ENCODE measurements around the gene ITM2B.
"Not testable (repeated sequence)": the region's sequence is repeated elsewhere in the genome, so short reads cannot be mapped to it uniquely, and the experiment has no call there.

Gene ITM2B

GRCh38 chr13:48233046-48233888 is at the start of gene ITM2B:
TSS of gene ITM2B (plus strand) at chr13:48233206. CDS start at chr13:48233361, 155 bp downstream.
- DNase-seq = peak; percentile 71

DNA sequence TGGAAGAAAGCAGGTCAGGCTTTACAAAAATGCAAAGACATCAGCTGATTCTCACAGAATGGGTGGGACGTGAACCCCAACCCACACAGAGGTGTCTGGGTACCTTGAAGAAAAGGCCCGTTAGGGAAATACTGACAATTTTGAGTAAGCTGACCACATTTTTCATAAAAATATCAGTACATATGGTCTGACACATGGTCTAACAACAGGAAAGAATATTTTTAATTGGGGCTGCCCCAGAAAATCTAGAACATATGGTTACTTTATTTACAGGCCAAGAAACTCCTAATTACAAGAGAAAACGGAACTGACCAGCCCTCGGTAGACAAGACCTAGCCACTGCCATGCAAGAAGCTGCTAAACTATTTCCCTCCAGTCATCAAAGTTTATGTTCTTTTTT is 48.7 kb upstream of the ITM2B start:
- no peak for DNase-seq

GRCh38 chr13:48185018-48185417 is 48.0 kb upstream of the ITM2B start:
- no peak for DNase-seq

DNA sequence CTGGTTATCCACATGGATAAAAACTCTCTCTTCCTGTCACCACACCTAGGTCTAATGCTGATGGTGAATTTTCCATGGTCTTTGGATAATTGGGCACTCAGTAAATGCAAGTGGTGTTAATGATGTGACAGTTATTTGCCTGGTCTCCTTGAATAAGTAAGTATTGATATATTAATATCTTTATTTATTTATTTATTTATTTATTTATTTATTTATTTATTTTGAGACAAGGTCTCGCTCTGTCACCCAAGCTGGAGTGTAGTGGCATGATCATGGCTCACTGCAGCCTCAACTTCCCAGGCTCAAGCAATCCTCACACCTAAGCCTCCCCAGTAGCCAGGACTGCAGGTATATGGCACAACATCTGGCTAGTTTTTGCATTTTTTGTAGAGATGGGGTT is 46.3 kb upstream of the ITM2B start:
- DNase-seq = no peak

DNA sequence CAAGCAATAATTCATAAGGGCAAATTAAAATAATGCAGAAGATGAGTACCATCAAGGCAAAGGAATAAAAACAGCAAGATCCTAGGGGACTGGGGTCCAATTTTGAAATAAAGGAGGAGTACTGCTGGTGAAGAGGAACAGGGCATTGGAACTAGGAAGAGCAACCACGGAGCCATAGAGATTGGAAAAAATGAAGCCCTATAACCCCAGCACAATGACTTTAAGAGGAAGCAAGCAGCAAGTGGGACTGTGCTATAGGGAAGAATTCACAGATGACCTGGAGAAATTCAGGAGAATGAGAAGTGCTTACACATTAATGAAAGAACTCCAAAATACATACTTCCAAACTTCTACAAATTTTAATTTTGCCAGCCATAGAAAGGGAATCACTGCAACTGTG is 44.9 kb upstream of the ITM2B start:
- DNase-seq = no peak

GRCh38 chr13:48188601-48189000 is 44.4 kb upstream of the ITM2B start:
- DNase-seq = no peak

DNA sequence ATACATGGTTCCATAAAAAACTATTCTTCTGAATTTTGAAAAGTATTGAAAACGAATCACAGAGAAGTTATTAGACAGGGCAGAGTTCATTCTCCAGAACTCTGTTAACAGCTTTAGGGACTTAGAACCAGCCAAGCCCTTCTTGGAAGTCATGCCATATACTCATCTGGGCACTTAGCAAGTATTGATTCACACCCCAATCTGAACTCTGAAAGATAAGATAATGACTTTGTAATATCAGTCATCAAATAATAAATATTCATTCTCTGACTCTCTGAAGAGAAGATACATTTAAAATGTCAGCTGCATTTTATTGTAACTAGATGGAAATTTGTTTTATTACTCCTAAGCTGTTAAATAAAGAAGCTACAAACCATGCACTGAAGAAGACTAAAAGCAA is 43.8 kb upstream of the ITM2B start:
- no peak for DNase-seq

GRCh38 chr13:48192411-48192935 is 40.5 kb upstream of the ITM2B start:
- DNase-seq = no peak

DNA sequence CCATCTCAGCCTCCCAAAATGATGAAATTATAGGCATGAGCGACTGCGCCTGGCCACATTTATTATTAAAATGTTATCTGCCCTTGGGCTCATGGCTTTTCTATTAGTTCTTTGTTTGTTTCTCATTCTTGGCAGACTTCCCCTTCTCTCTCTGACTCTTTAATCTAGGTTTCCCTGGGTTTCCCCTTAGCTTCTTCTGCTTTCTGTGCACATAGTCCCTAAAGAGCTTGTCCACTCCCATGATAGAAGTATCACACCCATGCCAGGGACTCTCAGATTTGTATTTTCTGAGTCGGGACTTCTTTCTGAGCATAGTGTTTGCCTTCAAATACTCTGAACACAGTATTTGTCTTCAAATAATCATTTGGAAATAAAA is 38.6 kb upstream of the ITM2B start:
- no peak for DNase-seq

DNA sequence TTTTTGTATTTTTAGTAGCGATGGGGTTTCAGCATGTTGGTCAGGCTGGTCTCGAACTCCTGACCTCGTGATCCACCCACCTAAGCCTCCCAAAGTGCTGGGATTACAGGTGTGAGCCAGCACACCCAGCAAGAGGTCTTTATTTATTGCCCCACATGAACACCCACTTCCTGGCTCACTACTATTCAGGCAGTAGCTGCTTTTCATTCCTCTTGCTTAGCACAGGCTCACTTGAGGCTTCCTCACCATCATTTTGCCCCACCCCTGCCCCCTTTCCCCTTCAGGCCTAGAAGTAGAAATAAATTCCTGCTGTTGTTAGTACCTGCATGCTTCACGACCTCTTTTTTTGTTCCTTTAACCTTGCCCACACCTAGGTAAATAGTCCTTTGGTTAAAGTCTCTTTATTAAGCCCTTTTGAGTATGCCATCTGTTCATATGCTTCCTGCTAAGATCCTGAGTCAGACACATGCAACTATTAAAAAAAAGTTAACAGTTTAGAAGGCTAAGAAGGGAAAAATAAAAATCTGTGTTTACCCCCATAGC is 33.5 kb upstream of the ITM2B start:
- no peak for DNase-seq

- no peak for DNase-seq
Measured at GRCh38 chr13:48201044-48201443, 32.0 kb upstream of the ITM2B start.

- DNase-seq = not testable (repeated sequence)
Measured at GRCh38 chr13:48207207-48207606, 25.8 kb upstream of the ITM2B start.

DNA sequence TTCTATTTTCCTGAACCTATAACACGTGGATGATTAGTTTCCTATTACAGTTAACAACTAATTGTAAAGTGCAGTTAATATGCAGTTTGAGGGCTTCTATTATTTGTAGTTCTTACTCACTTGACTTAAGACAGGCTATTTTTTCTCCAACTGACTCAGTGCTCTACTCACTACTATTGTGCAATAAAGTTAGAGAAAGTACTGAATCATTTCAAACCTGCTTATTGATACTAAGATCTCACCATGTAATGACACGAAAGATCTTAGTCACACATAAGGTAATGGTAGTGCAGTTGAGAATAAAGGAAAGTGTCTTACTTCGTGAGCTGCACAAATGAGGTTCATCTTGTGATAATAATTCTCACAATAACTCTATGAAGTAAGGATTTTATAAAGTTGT is 22.8 kb upstream of the ITM2B start:
- DNase-seq = no peak

DNA sequence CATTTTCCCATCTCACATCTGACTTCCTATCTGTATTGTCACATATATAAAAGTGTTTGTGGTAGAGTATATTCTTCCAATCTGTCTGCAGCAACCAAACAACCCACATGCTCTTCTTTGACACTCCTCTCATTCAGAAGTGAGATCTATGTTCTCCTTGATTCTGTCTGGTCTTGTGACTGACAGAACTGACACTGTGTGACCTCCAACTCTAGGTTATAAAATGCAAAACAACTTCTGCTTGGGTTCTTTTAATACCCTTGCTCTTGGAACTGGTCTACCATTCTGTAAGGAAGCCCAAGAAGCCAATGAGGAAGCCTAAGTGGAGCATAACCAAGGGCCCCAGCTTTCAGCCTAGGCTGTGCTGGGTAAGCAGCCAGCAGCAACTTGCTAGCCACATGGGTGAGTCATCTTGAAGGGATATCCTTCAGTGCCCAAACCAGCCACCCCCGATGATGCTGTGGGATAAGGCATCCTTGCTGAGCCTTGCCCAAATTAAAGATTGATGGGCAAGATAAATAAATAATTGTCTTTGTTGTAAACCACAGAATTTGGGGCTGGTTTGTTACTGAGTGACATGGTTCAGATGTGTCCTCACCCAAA is 18.4 kb upstream of the ITM2B start:
- peak; percentile 22 for DNase-seq

DNA sequence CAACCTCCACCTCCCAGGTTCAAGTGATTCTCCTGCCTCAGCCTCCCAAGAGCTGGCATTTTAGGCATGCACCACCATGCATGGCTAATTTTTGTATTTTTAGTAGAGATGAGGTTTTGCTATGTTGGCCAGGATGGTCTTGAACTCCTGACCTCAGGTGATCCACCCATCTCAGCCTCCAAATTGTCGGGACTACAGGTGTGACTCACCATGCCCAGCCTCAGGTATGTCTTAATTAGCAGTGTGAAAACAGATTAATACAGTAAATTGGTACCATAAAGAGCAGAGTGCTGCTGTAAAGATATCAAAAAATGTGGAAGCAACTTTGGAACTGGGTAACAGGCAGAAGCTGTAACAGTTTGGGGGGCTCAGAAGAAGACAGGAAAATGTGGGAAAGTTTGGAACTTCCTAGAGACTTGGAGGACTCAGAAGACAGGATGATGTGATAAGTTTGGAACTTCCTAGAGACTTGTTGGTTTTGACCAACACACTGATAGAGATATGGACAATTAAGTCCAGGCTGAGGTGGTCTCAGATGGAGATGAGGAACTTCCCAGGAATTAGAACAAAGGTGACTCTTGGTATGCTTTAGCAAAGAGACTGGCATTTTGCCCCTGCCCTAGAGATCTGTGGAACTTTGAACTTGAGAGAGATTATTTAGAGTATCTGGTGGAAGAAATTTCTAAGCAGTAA is 17.3 kb upstream of the ITM2B start:
- not testable (repeated sequence) for DNase-seq

DNA sequence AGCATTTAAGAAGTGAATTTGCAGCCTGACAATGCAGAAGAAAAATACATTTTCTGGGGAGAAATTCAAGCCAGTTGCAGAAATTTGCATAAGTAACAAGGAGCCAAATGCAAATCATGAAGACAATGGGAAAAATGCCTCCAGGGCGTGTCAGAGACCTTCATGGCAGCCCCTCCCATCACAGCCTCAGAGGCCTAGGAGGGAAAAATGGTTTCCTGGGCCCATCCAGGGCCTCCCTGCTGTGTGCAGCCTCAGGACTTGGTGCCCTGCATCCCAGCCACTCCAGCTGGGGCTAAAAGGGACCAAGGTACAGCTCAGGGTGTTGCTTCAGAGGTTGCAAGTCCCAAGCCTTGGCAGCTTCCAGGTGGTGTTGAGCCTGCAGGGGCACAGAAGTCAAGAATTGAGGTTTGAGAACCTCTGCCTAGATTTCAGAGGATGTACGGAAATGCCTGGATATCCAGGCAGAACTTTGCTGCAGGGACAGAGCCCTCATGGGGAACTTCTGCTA is 16.7 kb upstream of the ITM2B start:
- DNase-seq = no peak

DNA sequence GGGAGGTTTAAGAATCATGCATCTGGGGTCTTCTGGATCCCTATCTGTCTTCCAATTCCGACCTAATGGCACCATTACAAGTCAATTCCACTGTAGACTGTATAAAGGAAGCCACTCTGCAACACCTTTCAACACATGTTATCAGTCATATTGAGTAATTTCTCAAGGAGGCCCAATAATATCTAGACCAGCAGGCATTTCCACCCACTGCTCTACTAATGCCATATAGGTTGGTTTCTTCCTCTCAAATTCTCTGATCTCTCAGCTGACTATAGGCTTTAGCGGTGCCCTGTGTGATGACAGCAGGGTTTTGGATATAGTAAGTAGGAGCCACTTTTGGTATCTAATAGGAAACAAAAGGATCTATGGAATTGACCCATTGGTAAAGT is 12.4 kb upstream of the ITM2B start:
- DNase-seq = peak; percentile 21

DNA sequence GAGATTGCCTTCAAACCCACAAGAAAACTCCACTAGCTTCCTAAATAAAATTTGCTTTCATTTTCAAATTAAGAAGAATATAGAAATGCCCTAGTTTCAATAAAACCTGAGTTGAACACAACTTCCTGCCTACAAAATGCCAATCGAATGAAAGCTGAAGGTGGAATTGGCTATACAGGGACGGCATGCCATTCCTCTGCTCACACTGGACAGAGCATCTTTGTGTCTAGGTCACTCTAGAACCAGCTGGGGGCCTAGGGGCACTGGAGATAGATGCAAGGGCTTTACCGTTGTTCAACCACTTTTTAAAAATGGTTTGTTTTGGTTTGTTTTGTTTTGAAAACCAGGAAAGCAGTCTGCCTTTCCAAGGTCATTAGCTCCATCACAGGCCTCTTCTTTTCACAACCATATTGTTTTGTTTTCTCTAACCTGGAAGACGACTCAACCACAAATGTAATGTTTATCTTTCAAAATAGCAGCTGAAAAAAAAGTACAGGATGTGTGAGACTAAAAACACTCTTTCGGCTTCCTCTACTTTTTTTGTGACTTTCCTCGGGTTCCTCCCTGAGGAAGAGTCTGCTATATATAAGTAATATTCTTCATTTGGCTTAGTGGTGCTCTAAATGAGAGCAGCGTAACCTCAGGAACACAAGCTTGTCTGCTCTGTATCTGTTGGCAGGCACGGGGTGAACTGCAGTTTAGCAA is 11.9 kb upstream of the ITM2B start:
- peak; percentile 39 for DNase-seq

DNA sequence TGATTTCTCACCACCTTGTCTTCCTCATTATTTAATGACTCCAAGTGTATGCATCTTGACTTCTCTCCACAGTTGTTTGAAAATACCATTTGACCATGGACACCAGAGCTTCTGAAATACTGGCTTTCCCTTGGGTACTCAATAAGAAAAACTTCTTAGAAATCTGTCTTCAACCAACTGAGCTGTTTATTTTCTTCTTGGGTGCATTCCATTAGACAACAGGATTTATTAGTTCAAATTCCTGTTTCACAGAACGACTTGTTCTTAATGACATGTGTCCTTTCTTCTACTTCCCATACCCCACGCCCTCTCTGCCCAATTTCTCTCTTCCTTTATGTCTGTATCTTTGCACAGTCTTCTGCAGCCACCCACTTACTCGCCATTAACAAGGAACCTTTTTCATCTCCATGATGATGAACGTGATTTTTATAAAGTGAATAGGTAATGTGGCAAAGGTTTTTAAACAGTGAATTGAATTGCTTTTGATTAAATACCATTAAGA is 11.3 kb upstream of the ITM2B start:
- no peak for DNase-seq

DNA sequence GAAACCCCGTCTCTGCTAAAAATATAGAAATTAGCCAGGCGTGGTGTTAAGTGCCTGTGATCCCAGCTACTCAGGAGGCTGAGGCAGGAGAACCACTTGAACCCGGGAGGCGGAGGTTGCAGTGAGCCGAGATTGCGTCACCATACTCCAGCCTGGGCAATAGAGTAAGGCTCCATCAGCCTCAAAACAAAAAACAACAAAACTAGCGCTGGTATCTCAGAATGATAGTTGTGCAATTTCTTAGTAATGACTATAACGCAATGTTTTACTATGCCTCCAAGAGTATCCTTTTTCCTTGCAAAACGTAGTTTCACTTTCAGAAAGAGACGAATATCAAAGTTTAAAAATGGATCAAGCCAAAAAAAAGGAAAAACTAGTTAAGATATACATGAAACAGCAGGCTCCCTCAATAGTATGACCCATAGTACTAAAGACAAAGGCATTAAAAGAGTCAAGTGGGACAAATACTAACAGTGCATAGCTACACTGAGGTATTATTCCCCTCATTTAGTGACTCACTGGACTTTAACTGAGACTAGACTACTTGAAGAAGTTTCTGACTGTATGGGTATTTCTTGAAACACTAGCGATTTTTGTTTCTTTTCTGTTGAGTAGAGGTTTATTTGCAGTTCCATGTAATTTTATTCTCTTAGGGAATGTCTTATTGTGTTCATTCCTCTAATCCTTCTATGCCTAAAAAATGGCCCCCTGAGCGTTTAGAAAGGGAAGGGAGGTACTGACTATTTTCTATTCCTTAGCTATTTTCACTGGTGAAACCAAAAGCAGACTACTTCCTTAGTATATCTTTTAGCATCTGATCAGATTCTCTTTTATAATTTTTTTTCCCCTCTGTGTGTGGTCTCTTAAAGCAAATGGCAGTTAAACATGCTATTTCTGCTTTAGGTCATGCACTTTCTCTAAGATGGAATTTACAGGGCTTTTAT is 10.4 kb upstream of the ITM2B start:
- DNase-seq = no peak

GRCh38 chr13:48224701-48225100 is 8.3 kb upstream of the ITM2B start:
- no peak for DNase-seq

Measured in CD4-positive, alpha-beta T cell treated with Interleukin-10 for 1 hour (primary cell).